Measurements from ENCODE around the gene ZFP64.

DNA sequence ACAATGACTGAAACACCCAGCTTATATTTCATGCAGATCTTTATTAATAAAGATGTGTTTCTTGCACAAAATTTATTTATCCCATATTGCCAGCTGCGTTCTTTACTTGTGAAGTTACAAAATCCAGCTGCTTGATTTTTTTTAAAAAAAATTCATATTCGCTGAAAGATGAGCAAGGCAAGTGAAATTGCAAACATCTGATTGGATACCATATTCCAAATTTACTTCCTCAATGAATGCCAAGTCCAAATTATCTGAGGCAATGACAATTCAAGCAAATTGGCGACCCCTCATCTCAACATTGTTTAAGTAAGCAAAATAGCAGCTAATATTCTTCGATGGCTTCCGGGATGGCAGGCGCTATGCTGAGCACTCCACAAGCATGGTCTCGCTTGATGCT, 37.7 kb downstream of the ZFP64 start:
- no peak for TF ChIP-seq TEAD4 (IDR thresholded peaks at IDR 0.05)
- TF ChIP-seq CEBPB (IDR thresholded peaks at IDR 0.05) = no peak
- TF ChIP-seq TAF1 (IDR thresholded peaks at IDR 0.05; ENCODE audit: low read depth) = no peak
- TF ChIP-seq, protein P1, sequence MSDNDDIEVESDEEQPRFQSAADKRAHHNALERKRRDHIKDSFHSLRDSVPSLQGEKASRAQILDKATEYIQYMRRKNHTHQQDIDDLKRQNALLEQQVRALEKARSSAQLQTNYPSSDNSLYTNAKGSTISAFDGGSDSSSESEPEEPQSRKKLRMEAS (IDR thresholded peaks at IDR 0.05) = no peak
- TF ChIP-seq EGR1 (IDR thresholded peaks at IDR 0.05) = no peak
- no peak for TF ChIP-seq YY1 (IDR thresholded peaks at IDR 0.05; ENCODE audit: low read depth)
- no peak for TF ChIP-seq FOXM1 (IDR thresholded peaks at IDR 0.05; ENCODE audit: borderline replicate concordance, low read depth)
- TF ChIP-seq CREB1 (IDR thresholded peaks at IDR 0.05; ENCODE audit: low read depth) = no peak
- TF ChIP-seq, protein P2, sequence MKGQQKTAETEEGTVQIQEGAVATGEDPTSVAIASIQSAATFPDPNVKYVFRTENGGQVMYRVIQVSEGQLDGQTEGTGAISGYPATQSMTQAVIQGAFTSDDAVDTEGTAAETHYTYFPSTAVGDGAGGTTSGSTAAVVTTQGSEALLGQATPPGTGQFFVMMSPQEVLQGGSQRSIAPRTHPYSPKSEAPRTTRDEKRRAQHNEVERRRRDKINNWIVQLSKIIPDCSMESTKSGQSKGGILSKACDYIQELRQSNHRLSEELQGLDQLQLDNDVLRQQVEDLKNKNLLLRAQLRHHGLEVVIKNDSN (IDR thresholded peaks at IDR 0.05) = no peak
- no peak for TF ChIP-seq EP300 (IDR thresholded peaks at IDR 0.05; ENCODE audit: borderline replicate concordance)
- TF ChIP-seq, protein P3, sequence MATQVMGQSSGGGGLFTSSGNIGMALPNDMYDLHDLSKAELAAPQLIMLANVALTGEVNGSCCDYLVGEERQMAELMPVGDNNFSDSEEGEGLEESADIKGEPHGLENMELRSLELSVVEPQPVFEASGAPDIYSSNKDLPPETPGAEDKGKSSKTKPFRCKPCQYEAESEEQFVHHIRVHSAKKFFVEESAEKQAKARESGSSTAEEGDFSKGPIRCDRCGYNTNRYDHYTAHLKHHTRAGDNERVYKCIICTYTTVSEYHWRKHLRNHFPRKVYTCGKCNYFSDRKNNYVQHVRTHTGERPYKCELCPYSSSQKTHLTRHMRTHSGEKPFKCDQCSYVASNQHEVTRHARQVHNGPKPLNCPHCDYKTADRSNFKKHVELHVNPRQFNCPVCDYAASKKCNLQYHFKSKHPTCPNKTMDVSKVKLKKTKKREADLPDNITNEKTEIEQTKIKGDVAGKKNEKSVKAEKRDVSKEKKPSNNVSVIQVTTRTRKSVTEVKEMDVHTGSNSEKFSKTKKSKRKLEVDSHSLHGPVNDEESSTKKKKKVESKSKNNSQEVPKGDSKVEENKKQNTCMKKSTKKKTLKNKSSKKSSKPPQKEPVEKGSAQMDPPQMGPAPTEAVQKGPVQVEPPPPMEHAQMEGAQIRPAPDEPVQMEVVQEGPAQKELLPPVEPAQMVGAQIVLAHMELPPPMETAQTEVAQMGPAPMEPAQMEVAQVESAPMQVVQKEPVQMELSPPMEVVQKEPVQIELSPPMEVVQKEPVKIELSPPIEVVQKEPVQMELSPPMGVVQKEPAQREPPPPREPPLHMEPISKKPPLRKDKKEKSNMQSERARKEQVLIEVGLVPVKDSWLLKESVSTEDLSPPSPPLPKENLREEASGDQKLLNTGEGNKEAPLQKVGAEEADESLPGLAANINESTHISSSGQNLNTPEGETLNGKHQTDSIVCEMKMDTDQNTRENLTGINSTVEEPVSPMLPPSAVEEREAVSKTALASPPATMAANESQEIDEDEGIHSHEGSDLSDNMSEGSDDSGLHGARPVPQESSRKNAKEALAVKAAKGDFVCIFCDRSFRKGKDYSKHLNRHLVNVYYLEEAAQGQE (IDR thresholded peaks at IDR 0.05; ENCODE audit: low read depth) = no peak
- TF ChIP-seq ZBTB7A (IDR thresholded peaks at IDR 0.05; ENCODE audit: low read depth) = no peak

Data from Ishikawa (cell line).